ENCODE results near the gene PAPPA.

Gene PAPPA

GRCh38 chr9:116207371-116208111 lies 54.0 kb downstream of the PAPPA start:
- no peak overlapping the region for H3K9ac ChIP-seq (ENCODE audit: low read length)
- H3K36me3 ChIP-seq (ENCODE audit: low read length), result no peaks in the 10 kb centered on the region
- no peaks in the 10 kb centered on the region for H4K20me1 ChIP-seq (ENCODE audit: low read depth, low read length)
- no peaks in the 10 kb centered on the region for H3K9me3 ChIP-seq (ENCODE audit: insufficient read depth, low read length)
- no peak overlapping the region for H3K4me2 ChIP-seq (ENCODE audit: low read depth, low read length, poor library complexity, severe bottlenecking)
- no peaks in the 10 kb centered on the region for H3K9me2 ChIP-seq (replicated peaks; ENCODE audit: insufficient read depth, low read length)
- H3K27me3 ChIP-seq (ENCODE audit: low read length), result no peaks in the 10 kb centered on the region
- H3K27ac ChIP-seq (ENCODE audit: low read depth, low read length), result no peak overlapping the region
- no peak for TF ChIP-seq EZH2phosphoT487 (conservative IDR thresholded peaks at IDR 0.05; ENCODE audit: low read length)
- no peaks in the 10 kb centered on the region for H3K79me2 ChIP-seq (ENCODE audit: insufficient read depth, low read length)
- no peak overlapping the region for H3K4me3 ChIP-seq (ENCODE audit: insufficient read depth, low read length, poor library complexity, severe bottlenecking)
- H3F3A ChIP-seq (ENCODE audit: insufficient read depth), result no peaks in the 10 kb centered on the region
- H2AFZ ChIP-seq (ENCODE audit: low read depth, low read length, severe bottlenecking), result no peak overlapping the region

DNA sequence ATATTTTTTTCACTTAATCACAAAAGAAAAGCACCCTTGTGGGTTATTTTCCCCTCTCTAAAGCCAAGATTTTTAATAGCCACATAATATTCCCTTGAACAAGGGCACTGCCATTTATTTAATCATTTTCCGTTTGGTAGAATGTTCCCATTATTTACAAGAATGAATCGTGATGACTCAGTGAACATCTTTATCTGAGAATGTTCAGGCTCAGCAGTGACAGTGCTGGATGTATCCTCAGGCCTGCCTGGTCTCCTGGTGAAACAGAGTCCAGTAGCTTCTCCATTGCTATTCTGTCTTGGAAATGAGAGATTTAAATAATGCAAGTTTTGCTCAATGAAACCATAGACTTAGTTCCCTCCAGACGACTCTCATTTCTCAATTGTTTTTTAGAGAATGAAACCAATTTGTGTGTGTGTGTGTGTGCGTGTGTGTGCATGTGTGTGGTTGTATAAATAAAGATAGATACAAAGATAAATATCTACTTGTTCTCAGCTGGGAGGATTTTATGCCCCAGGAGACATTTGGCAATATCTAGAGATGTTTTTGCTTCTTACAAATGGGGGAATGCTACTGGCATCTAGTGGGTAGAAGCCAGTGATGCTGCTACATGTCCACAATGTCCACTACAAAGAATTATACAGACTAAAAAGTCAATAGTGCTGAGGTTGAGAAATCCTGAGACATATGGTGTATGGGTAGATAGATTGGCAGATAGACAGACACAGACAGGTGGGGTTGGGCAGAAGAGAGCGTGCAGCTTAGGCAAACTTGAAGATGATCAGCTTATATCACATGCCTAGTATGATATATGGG lies 55.0 kb downstream of the PAPPA start:
- Histone ChIP-seq H4K20me1 (ENCODE audit: low read depth, low read length) (no peaks in the 10 kb centered on the region), H3F3A (ENCODE audit: insufficient read depth) (no peaks in the 10 kb centered on the region), H3K79me2 (ENCODE audit: insufficient read depth, low read length) (no peaks in the 10 kb centered on the region), H3K27me3 (ENCODE audit: low read length) (no peaks in the 10 kb centered on the region), H2AFZ (ENCODE audit: low read depth, low read length, severe bottlenecking) (no peak overlapping the region), H3K9ac (ENCODE audit: low read length) (no peak overlapping the region), H3K9me2 (replicated peaks; ENCODE audit: insufficient read depth, low read length) (no peaks in the 10 kb centered on the region), H3K27ac (ENCODE audit: low read depth, low read length) (no peak overlapping the region), H3K4me2 (ENCODE audit: low read depth, low read length, poor library complexity, severe bottlenecking) (no peak overlapping the region), H3K9me3 (ENCODE audit: insufficient read depth, low read length) (no peaks in the 10 kb centered on the region), H3K36me3 (ENCODE audit: low read length) (no peaks in the 10 kb centered on the region), H3K4me3 (ENCODE audit: insufficient read depth, low read length, poor library complexity, severe bottlenecking) (no peak overlapping the region)
- TF ChIP-seq, protein P1, sequence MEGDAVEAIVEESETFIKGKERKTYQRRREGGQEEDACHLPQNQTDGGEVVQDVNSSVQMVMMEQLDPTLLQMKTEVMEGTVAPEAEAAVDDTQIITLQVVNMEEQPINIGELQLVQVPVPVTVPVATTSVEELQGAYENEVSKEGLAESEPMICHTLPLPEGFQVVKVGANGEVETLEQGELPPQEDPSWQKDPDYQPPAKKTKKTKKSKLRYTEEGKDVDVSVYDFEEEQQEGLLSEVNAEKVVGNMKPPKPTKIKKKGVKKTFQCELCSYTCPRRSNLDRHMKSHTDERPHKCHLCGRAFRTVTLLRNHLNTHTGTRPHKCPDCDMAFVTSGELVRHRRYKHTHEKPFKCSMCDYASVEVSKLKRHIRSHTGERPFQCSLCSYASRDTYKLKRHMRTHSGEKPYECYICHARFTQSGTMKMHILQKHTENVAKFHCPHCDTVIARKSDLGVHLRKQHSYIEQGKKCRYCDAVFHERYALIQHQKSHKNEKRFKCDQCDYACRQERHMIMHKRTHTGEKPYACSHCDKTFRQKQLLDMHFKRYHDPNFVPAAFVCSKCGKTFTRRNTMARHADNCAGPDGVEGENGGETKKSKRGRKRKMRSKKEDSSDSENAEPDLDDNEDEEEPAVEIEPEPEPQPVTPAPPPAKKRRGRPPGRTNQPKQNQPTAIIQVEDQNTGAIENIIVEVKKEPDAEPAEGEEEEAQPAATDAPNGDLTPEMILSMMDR (IDR thresholded peaks at IDR 0.05; ENCODE audit: insufficient read depth, low read length, poor library complexity, severe bottlenecking), result no peak
- TF ChIP-seq EZH2phosphoT487 (conservative IDR thresholded peaks at IDR 0.05; ENCODE audit: low read length), result no peak

DNA sequence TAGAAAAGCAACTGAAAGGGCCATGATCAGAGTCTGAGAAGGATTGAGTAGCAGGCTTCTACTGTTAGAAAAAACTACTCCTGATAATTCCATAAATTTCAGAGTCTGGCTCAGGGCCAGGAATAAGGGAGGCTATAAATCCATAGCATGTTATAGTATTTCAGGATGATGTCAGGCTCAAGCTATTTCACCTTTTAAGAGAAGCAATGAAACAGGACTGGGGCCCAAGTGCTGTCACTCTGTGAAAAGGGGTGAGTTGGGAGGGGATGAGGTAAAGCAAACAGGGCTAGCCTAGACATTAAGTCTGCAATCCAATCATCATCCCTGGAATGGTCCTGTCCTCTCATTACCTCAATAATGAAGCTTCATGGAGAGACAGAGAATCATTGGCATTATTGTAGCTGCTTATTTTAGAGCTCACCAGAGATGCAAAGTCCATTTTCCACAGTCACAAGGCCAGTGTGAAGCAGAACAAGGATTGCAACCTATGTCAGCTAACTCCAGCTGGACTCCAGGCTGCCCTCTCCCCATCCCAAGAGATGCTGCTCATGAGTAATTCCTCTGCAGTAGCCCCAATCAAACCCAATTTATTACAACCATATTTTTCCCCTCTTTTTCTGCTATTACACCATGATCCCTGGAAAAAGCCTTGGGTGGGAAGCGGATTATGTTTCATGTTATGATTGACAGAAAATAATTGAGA lies 56.0 kb downstream of the PAPPA start:
- no peak for TF ChIP-seq EZH2phosphoT487 (conservative IDR thresholded peaks at IDR 0.05; ENCODE audit: low read length)
- TF ChIP-seq, protein P1 (IDR thresholded peaks at IDR 0.05; ENCODE audit: insufficient read depth, low read length, poor library complexity, severe bottlenecking), result no peak
- Histone ChIP-seq H3K9me2 (replicated peaks; ENCODE audit: insufficient read depth, low read length) (no peaks in the 10 kb centered on the region), H3K36me3 (ENCODE audit: low read length) (no peaks in the 10 kb centered on the region)

More for the DNA sequence above, 56.0 kb downstream of the PAPPA start:
- H3F3A ChIP-seq (ENCODE audit: insufficient read depth), result no peaks in the 10 kb centered on the region
- H3K79me2 ChIP-seq (ENCODE audit: insufficient read depth, low read length), result no peaks in the 10 kb centered on the region
- H3K4me3 ChIP-seq (ENCODE audit: insufficient read depth, low read length, poor library complexity, severe bottlenecking), result no peak overlapping the region
- H2AFZ ChIP-seq (ENCODE audit: low read depth, low read length, severe bottlenecking), result no peak overlapping the region
- H3K4me2 ChIP-seq (ENCODE audit: low read depth, low read length, poor library complexity, severe bottlenecking), result no peak overlapping the region
- H3K9ac ChIP-seq (ENCODE audit: low read length), result no peak overlapping the region
- H3K27ac ChIP-seq (ENCODE audit: low read depth, low read length), result no peak overlapping the region
- no peaks in the 10 kb centered on the region for H3K9me3 ChIP-seq (ENCODE audit: insufficient read depth, low read length)
- H3K27me3 ChIP-seq (ENCODE audit: low read length), result no peaks in the 10 kb centered on the region
- H4K20me1 ChIP-seq (ENCODE audit: low read depth, low read length), result no peaks in the 10 kb centered on the region

Data from SU-DHL-6 (cell line).